ENCODE data around the gene IFNW1.
"Not testable (repeated sequence)": the region's sequence is repeated elsewhere in the genome, so short reads cannot be mapped to it uniquely, and the experiment has no call there.

The IFNW1 gene

GRCh38 chr9:21128186-21128585 lies 13.4 kb downstream of the IFNW1 start:
- peaks cover 37% of the 10 kb centered on the region for H3K27me3 Mint-ChIP-seq
- not testable (repeated sequence) for H3K4me3 Mint-ChIP-seq, ATAC-seq, H3K4me1 Mint-ChIP-seq, H3K27ac Mint-ChIP-seq, H3K36me3 Mint-ChIP-seq
- peaks cover 12% of the 10 kb centered on the region for H3K9me3 Mint-ChIP-seq

GRCh38 chr9:21121595-21122251 lies 19.9 kb downstream of the IFNW1 start:
- H3K4me3 Mint-ChIP-seq = no peak overlapping the region
- no peaks in the 10 kb centered on the region for H3K4me1 Mint-ChIP-seq
- no peak overlapping the region for H3K27ac Mint-ChIP-seq
- no peaks in the 10 kb centered on the region for H3K36me3 Mint-ChIP-seq
- peaks cover 35% of the 10 kb centered on the region for H3K27me3 Mint-ChIP-seq
- peak; percentile 90 for ATAC-seq
- peaks cover 3% of the 10 kb centered on the region for H3K9me3 Mint-ChIP-seq

- H3K27me3 Mint-ChIP-seq = peaks cover 29% of the 10 kb centered on the region
- H3K36me3 Mint-ChIP-seq = no peaks in the 10 kb centered on the region
- H3K4me1 Mint-ChIP-seq = no peaks in the 10 kb centered on the region
- H3K4me3 Mint-ChIP-seq = no peak overlapping the region
- H3K9me3 Mint-ChIP-seq = peaks cover 3% of the 10 kb centered on the region
- H3K27ac Mint-ChIP-seq = no peak overlapping the region
- ATAC-seq = peak; percentile 80
These were observed 20.6 kb downstream of the IFNW1 start for GRCh38 chr9:21121079-21121478.

- no peak overlapping the region for H3K4me3 Mint-ChIP-seq
- peaks cover 21% of the 10 kb centered on the region for H3K27me3 Mint-ChIP-seq
- no peak overlapping the region for H3K27ac Mint-ChIP-seq
- no peak for ATAC-seq
- H3K9me3 Mint-ChIP-seq = peaks cover 1% of the 10 kb centered on the region
- H3K4me1 Mint-ChIP-seq = no peaks in the 10 kb centered on the region
- no peaks in the 10 kb centered on the region for H3K36me3 Mint-ChIP-seq
These were observed 22.4 kb downstream of the IFNW1 start for GRCh38 chr9:21119093-21119770.

GRCh38 chr9:21114311-21114710 lies 27.3 kb downstream of the IFNW1 start:
- Mint-ChIP-seq H3K27me3 (peaks cover 15% of the 10 kb centered on the region), H3K27ac (no peak overlapping the region), H3K4me1 (no peaks in the 10 kb centered on the region), H3K9me3 (no peaks in the 10 kb centered on the region), H3K4me3 (no peak overlapping the region), H3K36me3 (no peaks in the 10 kb centered on the region)
- ATAC-seq = no peak

GRCh38 chr9:21110708-21111576 lies 30.7 kb downstream of the IFNW1 start:
- Mint-ChIP-seq H3K36me3 (no peaks in the 10 kb centered on the region), H3K9me3 (no peaks in the 10 kb centered on the region), H3K4me1 (no peaks in the 10 kb centered on the region), H3K27ac (no peak overlapping the region), H3K27me3 (peaks cover 12% of the 10 kb centered on the region), H3K4me3 (no peak overlapping the region)
- peak; percentile 81 for ATAC-seq

GRCh38 chr9:21104787-21105186 lies 36.8 kb downstream of the IFNW1 start:
- no peak for ATAC-seq
- Mint-ChIP-seq H3K4me3 (no peak overlapping the region), H3K4me1 (peaks cover 9% of the 10 kb centered on the region), H3K36me3 (no peaks in the 10 kb centered on the region), H3K9me3 (no peaks in the 10 kb centered on the region), H3K27ac (no peak overlapping the region), H3K27me3 (peaks cover 12% of the 10 kb centered on the region)

- peaks cover 18% of the 10 kb centered on the region for H3K4me1 Mint-ChIP-seq
- no peaks in the 10 kb centered on the region for H3K36me3 Mint-ChIP-seq
- no peak for ATAC-seq
- H3K27ac Mint-ChIP-seq = no peak overlapping the region
- H3K9me3 Mint-ChIP-seq = no peaks in the 10 kb centered on the region
- H3K4me3 Mint-ChIP-seq = no peak overlapping the region
- H3K27me3 Mint-ChIP-seq = peaks cover 12% of the 10 kb centered on the region
These were observed 39.3 kb downstream of the IFNW1 start for GRCh38 chr9:21102305-21102704.

- H3K9me3 Mint-ChIP-seq = no peaks in the 10 kb centered on the region
- H3K4me3 Mint-ChIP-seq = no peak overlapping the region
- ATAC-seq = no peak
These were observed 43.8 kb downstream of the IFNW1 start for GRCh38 chr9:21097817-21098216.

GRCh38 chr9:21096901-21097255 lies 44.8 kb downstream of the IFNW1 start:
- Mint-ChIP-seq H3K36me3 (no peaks in the 10 kb centered on the region), H3K4me1 (peaks cover 22% of the 10 kb centered on the region), H3K27ac (no peak overlapping the region), H3K9me3 (no peaks in the 10 kb centered on the region), H3K4me3 (no peak overlapping the region), H3K27me3 (no peaks in the 10 kb centered on the region)
- ATAC-seq = no peak

More at GRCh38 chr9:21097817-21098216, 43.8 kb downstream of the IFNW1 start:
- Mint-ChIP-seq H3K4me1 (peaks cover 22% of the 10 kb centered on the region), H3K27me3 (peaks cover 6% of the 10 kb centered on the region), H3K36me3 (no peaks in the 10 kb centered on the region), H3K27ac (no peak overlapping the region)

- Mint-ChIP-seq H3K36me3 (no peaks in the 10 kb centered on the region), H3K9me3 (no peaks in the 10 kb centered on the region), H3K27ac (no peak overlapping the region), H3K4me3 (no peak overlapping the region), H3K27me3 (peaks cover under 1% of the 10 kb centered on the region), H3K4me1 (peaks cover 26% of the 10 kb centered on the region)
- ATAC-seq = no peak
These were observed 45.3 kb downstream of the IFNW1 start for GRCh38 chr9:21096172-21096900.

GRCh38 chr9:21095561-21095960 lies 46.1 kb downstream of the IFNW1 start:
- no peak for ATAC-seq

More at GRCh38 chr9:21095561-21095960, 46.1 kb downstream of the IFNW1 start:
- peaks cover 24% of the 10 kb centered on the region for H3K4me1 Mint-ChIP-seq
- no peaks in the 10 kb centered on the region for H3K36me3 Mint-ChIP-seq
- no peak overlapping the region for H3K4me3 Mint-ChIP-seq
- H3K27ac Mint-ChIP-seq = no peak overlapping the region
- H3K27me3 Mint-ChIP-seq = peaks cover 8% of the 10 kb centered on the region
- no peaks in the 10 kb centered on the region for H3K9me3 Mint-ChIP-seq

Data from stimulated activated memory B cell treated with anti-CD40 and anti-IgM and Interleukin-4, amounts not matched to agents 10 μg/mL and 1 μg/mL and 100 μg/mL, for 72 hours (primary cell).